NT2/D1 (cell line): ENCODE measurements around the gene MALAT1.
A peak's percentile ranks its signal among the peaks of the same experiment; 100 is the strongest.
"Not testable (repeated sequence)": the region's sequence is repeated elsewhere in the genome, so short reads cannot be mapped to it uniquely, and the experiment has no call there.

Source experiments
- DNase-seq: peaks from one replicate; pipeline ENCODE4 v3.0.0-alpha.2; 2011; ENCODE audit warnings: low read depth, low spot score
- H3K27me3 ChIP-seq: 2 replicates; pipeline ENCODE4 v1.6.0; 2011; ENCODE audit warnings: mild to moderate bottlenecking; ENCODE audit not compliant: insufficient read length, insufficient read depth
- H3K36me3 ChIP-seq: 2 replicates; pipeline ENCODE4 v1.6.1; 2011; ENCODE audit warnings: mild to moderate bottlenecking, low read length, mixed read lengths; ENCODE audit not compliant: insufficient read depth, insufficient read length
- H3K4me1 ChIP-seq: 2 replicates; pipeline ENCODE4 v1.5.1; 2011; ENCODE audit not compliant: insufficient read depth, insufficient read length
- H3K4me3 ChIP-seq: 2 replicates; pipeline ENCODE4 v1.5.1; 2011; ENCODE audit warnings: low read depth; ENCODE audit not compliant: insufficient read length
- H3K9ac ChIP-seq: 2 replicates; pipeline ENCODE4 v1.6.0; 2011; ENCODE audit warnings: low read depth; ENCODE audit not compliant: insufficient read length
- H3K9me3 ChIP-seq: 2 replicates; pipeline ENCODE4 v1.5.1; 2011; ENCODE audit warnings: mild to moderate bottlenecking, low read length; ENCODE audit not compliant: insufficient read depth
- SUZ12 ChIP-seq: IDR thresholded peaks from 2 replicates; pipeline ENCODE4 v1.6.1; 2011; ENCODE audit not compliant: insufficient read length, insufficient read depth; ENCODE audit errors: extremely low read depth
- YY1 ChIP-seq: IDR thresholded peaks from 2 replicates; pipeline ENCODE4 v1.6.1; 2011; ENCODE audit not compliant: insufficient read length, insufficient read depth
- ZNF274 ChIP-seq: IDR thresholded peaks from 2 replicates; pipeline ENCODE4 v1.6.1; 2011; ENCODE audit warnings: mild to moderate bottlenecking, low read depth, low read length

The MALAT1 gene

DNA sequence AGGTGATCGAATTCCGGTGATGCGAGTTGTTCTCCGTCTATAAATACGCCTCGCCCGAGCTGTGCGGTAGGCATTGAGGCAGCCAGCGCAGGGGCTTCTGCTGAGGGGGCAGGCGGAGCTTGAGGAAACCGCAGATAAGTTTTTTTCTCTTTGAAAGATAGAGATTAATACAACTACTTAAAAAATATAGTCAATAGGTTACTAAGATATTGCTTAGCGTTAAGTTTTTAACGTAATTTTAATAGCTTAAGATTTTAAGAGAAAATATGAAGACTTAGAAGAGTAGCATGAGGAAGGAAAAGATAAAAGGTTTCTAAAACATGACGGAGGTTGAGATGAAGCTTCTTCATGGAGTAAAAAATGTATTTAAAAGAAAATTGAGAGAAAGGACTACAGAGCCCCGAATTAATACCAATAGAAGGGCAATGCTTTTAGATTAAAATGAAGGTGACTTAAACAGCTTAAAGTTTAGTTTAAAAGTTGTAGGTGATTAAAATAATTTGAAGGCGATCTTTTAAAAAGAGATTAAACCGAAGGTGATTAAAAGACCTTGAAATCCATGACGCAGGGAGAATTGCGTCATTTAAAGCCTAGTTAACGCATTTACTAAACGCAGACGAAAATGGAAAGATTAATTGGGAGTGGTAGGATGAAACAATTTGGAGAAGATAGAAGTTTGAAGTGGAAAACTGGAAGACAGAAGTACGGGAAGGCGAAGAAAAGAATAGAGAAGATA lies at the start of gene MALAT1:
Gene MALAT1, plus strand, starts transcription at position 69 of the 736 bp plus-strand sequence.
- peaks cover 45% of the 10 kb centered on the region for H3K36me3 ChIP-seq
- H3K9me3 ChIP-seq: no peaks in the 10 kb centered on the region
- TF ChIP-seq YY1: no peak
- no peak for TF ChIP-seq SUZ12
- no peak for TF ChIP-seq ZNF274
- peak within 1 kb of the TSS; percentile 95 for H3K9ac ChIP-seq
- H3K4me3 ChIP-seq: peak within 1 kb of the TSS; percentile 95
- peaks cover 3% of the 10 kb centered on the region for H3K4me1 ChIP-seq
- DNase-seq: peak; percentile 91
- H3K27me3 ChIP-seq: no peaks in the 10 kb centered on the region

- peaks cover 18% of the 10 kb centered on the region for H3K27me3 ChIP-seq
- H3K4me3 ChIP-seq, DNase-seq, H3K36me3 ChIP-seq, H3K4me1 ChIP-seq, H3K9ac ChIP-seq: not testable (repeated sequence)
- peaks cover 11% of the 10 kb centered on the region; the same call in 1 of the 2 replicates for H3K9me3 ChIP-seq
These were observed 47.5 kb upstream of the MALAT1 start for GRCh38 chr11:65451301-65451700.

DNA sequence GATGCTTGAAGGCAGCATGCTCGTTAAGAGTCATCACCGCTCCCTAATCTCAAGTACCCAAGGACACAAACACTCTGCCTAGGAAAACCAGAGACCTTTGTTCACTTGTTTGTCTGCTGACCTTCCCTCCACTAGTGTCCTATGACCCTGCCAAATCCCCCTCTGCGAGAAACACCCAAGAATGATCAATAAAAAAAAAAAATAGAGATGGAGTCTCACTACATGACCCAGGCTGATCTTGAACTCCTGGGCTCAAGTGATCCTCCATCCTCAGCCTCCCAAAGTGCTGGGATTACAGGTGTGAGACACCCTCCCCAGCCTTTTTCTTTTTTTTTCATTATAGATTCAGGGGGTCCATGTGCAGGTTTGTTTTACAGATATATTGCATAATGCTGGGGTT lies 46.6 kb upstream of the MALAT1 start:
- not testable (repeated sequence) for H3K9ac ChIP-seq, H3K4me3 ChIP-seq, DNase-seq, H3K36me3 ChIP-seq, H3K4me1 ChIP-seq
- Histone ChIP-seq H3K27me3 (peaks cover 26% of the 10 kb centered on the region), H3K9me3 (peaks cover 11% of the 10 kb centered on the region; the same call in 1 of the 2 replicates)

GRCh38 chr11:65452806-65453490 lies 45.9 kb upstream of the MALAT1 start:
- Histone ChIP-seq H3K27me3 (peaks cover 32% of the 10 kb centered on the region), H3K9me3 (peaks cover 11% of the 10 kb centered on the region; the same call in 1 of the 2 replicates), H3K4me3 (no peak overlapping the region), H3K4me1 (peaks cover 6% of the 10 kb centered on the region), H3K9ac (no peak overlapping the region), H3K36me3 (no peaks in the 10 kb centered on the region)
- TF ChIP-seq ZNF274: no peak
- TF ChIP-seq SUZ12: no peak
- TF ChIP-seq YY1: no peak
- no peak for DNase-seq

GRCh38 chr11:65454311-65454695 lies 44.5 kb upstream of the MALAT1 start:
- TF ChIP-seq ZNF274 (no peak), YY1 (no peak), SUZ12 (no peak)
- Histone ChIP-seq H3K27me3 (peaks cover 44% of the 10 kb centered on the region), H3K36me3 (no peaks in the 10 kb centered on the region), H3K4me3 (no peak overlapping the region), H3K9me3 (peaks cover 11% of the 10 kb centered on the region; the same call in 1 of the 2 replicates), H3K9ac (no peak overlapping the region), H3K4me1 (peaks cover 3% of the 10 kb centered on the region)
- no peak for DNase-seq

DNA sequence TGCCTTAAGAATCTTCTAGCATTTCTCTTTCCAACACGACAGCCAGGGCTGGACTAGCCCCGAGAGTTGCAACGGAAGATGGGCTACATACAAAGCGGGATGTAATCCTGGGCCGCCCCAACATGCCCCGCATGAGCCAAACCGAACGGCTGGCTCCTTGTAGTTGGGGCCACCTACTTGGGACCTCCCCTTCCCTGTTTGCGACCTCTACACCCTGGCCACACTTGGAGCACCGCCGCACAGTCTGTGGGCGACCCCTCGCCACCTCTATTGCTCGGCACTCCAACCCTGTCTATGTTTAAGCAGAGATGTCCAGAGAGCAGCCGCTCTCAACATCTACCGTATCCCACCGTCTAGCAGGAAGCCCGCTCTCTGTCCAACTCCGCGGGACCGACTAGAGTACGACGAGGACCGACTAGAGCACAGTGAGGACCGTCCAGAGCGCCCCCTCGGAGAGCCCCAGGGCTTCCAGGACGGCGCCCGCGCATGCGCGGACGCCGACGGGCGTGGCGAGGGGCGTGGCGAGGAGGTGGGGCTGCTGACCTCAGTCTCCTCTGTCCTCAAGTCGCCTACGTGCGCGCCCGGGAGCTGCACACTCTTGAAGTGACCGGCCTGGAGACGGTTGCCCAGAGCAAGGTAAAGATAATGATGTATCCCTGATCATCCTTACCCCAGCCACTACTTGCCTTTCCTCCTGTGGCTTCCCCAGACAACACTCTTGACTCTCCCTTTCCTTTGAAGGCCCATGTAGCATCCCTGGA lies 44.0 kb upstream of the MALAT1 start:
- Histone ChIP-seq H3K36me3 (no peaks in the 10 kb centered on the region), H3K4me1 (peaks cover 3% of the 10 kb centered on the region), H3K27me3 (peaks cover 44% of the 10 kb centered on the region), H3K4me3 (no peak overlapping the region), H3K9ac (no peak overlapping the region), H3K9me3 (peaks cover 8% of the 10 kb centered on the region; the same call in 1 of the 2 replicates)
- TF ChIP-seq SUZ12 (no peak), YY1 (no peak), ZNF274 (no peak)
- no peak for DNase-seq

- no peak for TF ChIP-seq YY1
- TF ChIP-seq SUZ12: no peak
- TF ChIP-seq ZNF274: no peak
- peaks cover 6% of the 10 kb centered on the region for H3K4me1 ChIP-seq
- H3K9ac ChIP-seq: no peak overlapping the region
- no peak for DNase-seq
- H3K36me3 ChIP-seq: no peaks in the 10 kb centered on the region
- peaks cover 59% of the 10 kb centered on the region for H3K27me3 ChIP-seq
- no peaks in the 10 kb centered on the region for H3K9me3 ChIP-seq
- no peak overlapping the region for H3K4me3 ChIP-seq
These were observed 42.4 kb upstream of the MALAT1 start for GRCh38 chr11:65456418-65456817.
